Mammary epithelial cell (primary cell): Measurements from ENCODE around the gene CYP24A1.

Experiments used
- EZH2 ChIP-seq: IDR thresholded peaks from 2 replicates; pipeline ENCODE4 v1.6.1; 2012; ENCODE audit warnings: low read length, inconsistent platforms, borderline replicate concordance
- TF ChIP-seq, protein P1 (sequence below), 2 donors: IDR thresholded peaks in 1 of 2; conservative IDR thresholded peaks in 1 of 2; 2 replicates each; pipeline ENCODE4 v1.5.1; 2011 to 2012; ENCODE audit warnings: inconsistent platforms in 2 of 2, low read length in 2 of 2, mild to moderate bottlenecking in 2 of 2, control low read depth in 1 of 2, low read depth in 1 of 2; ENCODE audit not compliant: insufficient read depth in 1 of 2; ENCODE audit errors: extremely low read depth in 1 of 2

DNA sequence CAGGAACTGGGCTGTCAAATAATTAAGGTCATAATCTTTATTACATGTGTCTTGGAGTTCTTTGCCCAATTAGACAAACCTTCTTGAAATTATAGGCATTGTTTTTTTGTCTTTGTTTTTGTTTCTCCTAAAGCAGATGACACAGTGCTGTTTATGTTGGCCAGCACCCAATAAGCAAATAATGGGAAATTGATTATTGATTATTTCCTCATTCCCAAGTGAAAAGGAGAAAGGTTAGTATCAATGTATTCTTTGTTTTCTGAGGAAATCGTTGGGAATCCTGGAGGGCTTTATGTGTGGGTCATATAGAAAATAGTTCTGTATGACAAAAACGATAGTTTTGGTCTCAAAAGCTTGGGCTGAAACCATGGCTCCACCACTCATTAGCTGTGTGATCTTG is 4.5 kb upstream of the CYP24A1 start:
- TF ChIP-seq, protein P1, sequence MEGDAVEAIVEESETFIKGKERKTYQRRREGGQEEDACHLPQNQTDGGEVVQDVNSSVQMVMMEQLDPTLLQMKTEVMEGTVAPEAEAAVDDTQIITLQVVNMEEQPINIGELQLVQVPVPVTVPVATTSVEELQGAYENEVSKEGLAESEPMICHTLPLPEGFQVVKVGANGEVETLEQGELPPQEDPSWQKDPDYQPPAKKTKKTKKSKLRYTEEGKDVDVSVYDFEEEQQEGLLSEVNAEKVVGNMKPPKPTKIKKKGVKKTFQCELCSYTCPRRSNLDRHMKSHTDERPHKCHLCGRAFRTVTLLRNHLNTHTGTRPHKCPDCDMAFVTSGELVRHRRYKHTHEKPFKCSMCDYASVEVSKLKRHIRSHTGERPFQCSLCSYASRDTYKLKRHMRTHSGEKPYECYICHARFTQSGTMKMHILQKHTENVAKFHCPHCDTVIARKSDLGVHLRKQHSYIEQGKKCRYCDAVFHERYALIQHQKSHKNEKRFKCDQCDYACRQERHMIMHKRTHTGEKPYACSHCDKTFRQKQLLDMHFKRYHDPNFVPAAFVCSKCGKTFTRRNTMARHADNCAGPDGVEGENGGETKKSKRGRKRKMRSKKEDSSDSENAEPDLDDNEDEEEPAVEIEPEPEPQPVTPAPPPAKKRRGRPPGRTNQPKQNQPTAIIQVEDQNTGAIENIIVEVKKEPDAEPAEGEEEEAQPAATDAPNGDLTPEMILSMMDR (conservative IDR thresholded peaks at IDR 0.05 in 1 of 2, IDR thresholded peaks at IDR 0.05 in 1 of 2; ENCODE audit: extremely low read depth in 1 of 2, insufficient read depth in 1 of 2, low read depth in 1 of 2, low read length in 2 of 2), result no peak
- TF ChIP-seq EZH2, result no peak
